Measurements from ENCODE around the gene FLVCR1. TPM values are rescaled to one million over a fixed set of nuclear protein-coding genes. Genes with fewer than 3 reads are reported as not detected.
"Not testable (repeated sequence)": the region's sequence is repeated elsewhere in the genome, so short reads cannot be mapped to it uniquely, and the experiment has no call there.

FLVCR1 gene
- total and polyA plus RNA-seq, 2 donors, result 7.3 to 8.7 TPM

- no peak for DNase-seq (ENCODE audit: low read depth in 6 of 9, low spot score in 9 of 9)
- Histone ChIP-seq H3K36me3 (ENCODE audit: control insufficient read depth in 2 of 2, insufficient read depth in 2 of 2, low read length in 1 of 2) (no peaks in the 10 kb centered on the region), H3K4me3 (ENCODE audit: low read length in 2 of 2) (no peak overlapping the region), H3K4me1 (ENCODE audit: control insufficient read depth in 2 of 2, insufficient read depth in 2 of 2, low read length in 2 of 2) (peaks cover 8 to 17% of the 10 kb centered on the region in 2 donors), H3K9me3 (ENCODE audit: control insufficient read depth in 2 of 2, insufficient read depth in 1 of 2, low read length in 1 of 2) (no peaks in the 10 kb centered on the region), H3K27me3 (ENCODE audit: control insufficient read depth in 2 of 2, insufficient read depth in 1 of 2, low read length in 1 of 2) (no peaks in the 10 kb centered on the region), H3K27ac (ENCODE audit: low read depth in 1 of 2, low read length in 1 of 2) (no peak overlapping the region)
- WGBS, result 96% methylated on average over 16 of the region's 16 CpGs
These were observed 1.3 kb upstream of the FLVCR1 start for GRCh38 chr1:212856755-212857154.

DNA sequence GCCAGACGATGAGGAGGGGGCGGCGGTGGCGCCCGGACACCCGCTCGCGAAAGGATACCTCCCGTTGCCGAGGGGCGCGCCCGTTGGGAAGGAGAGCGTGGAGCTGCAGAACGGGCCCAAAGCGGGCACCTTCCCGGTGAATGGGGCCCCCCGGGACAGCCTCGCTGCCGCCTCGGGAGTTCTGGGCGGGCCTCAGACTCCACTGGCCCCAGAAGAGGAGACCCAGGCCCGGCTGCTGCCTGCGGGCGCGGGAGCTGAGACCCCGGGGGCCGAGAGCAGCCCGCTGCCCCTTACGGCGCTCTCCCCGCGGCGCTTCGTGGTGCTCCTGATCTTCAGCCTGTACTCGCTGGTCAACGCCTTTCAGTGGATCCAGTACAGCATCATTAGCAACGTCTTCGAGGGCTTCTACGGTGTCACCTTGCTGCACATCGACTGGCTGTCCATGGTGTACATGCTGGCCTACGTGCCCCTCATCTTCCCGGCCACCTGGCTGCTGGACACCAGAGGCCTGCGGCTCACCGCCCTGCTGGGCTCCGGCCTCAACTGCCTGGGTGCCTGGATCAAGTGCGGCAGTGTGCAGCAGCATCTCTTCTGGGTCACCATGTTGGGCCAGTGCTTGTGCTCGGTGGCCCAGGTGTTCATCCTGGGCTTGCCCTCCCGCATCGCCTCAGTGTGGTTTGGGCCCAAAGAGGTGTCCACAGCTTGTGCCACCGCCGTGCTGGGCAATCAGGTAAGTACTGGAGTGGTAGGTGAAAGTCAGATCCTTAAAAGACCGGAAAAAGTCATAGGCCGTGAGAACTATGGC lies 588 bp downstream of the FLVCR1 start:
- H3K27me3 ChIP-seq (ENCODE audit: control insufficient read depth in 2 of 2, insufficient read depth in 1 of 2, low read length in 1 of 2), result no peaks in the 10 kb centered on the region
- peak in 4 of 9 donors; percentile 10 to 42 (median 14) for DNase-seq (ENCODE audit: low read depth in 6 of 9, low spot score in 9 of 9)
- H3K4me1 ChIP-seq (ENCODE audit: control insufficient read depth in 2 of 2, insufficient read depth in 2 of 2, low read length in 2 of 2), result peaks cover 8 to 17% of the 10 kb centered on the region in 2 donors
- peak overlapping the region; percentile 57 to 83 for H3K4me3 ChIP-seq (ENCODE audit: low read length in 2 of 2)
- no peaks in the 10 kb centered on the region for H3K9me3 ChIP-seq (ENCODE audit: control insufficient read depth in 2 of 2, insufficient read depth in 1 of 2, low read length in 1 of 2)
- 9% methylated on average over 54 of the region's 54 CpGs for WGBS
- H3K27ac ChIP-seq (ENCODE audit: low read depth in 1 of 2, low read length in 1 of 2), result peak overlapping the region; percentile 28 to 87
- no peaks in the 10 kb centered on the region for H3K36me3 ChIP-seq (ENCODE audit: control insufficient read depth in 2 of 2, insufficient read depth in 2 of 2, low read length in 1 of 2)

- Histone ChIP-seq H3K27ac (ENCODE audit: low read depth in 1 of 2, low read length in 1 of 2) (no peak overlapping the region), H3K36me3 (ENCODE audit: control insufficient read depth in 2 of 2, insufficient read depth in 2 of 2, low read length in 1 of 2) (peaks cover 0 to 3% of the 10 kb centered on the region in 2 donors), H3K4me1 (ENCODE audit: control insufficient read depth in 2 of 2, insufficient read depth in 2 of 2, low read length in 2 of 2) (peaks cover 8 to 17% of the 10 kb centered on the region in 2 donors), H3K4me3 (ENCODE audit: low read length in 2 of 2) (no peak overlapping the region), H3K9me3 (ENCODE audit: control insufficient read depth in 2 of 2, insufficient read depth in 1 of 2, low read length in 1 of 2) (no peaks in the 10 kb centered on the region), H3K27me3 (ENCODE audit: control insufficient read depth in 2 of 2, insufficient read depth in 1 of 2, low read length in 1 of 2) (no peaks in the 10 kb centered on the region)
- DNase-seq (ENCODE audit: low read depth in 6 of 9, low spot score in 9 of 9), result no peak
- 87% methylated on average over 5 of the region's 5 CpGs for WGBS
These were observed 2.9 kb downstream of the FLVCR1 start for GRCh38 chr1:212860713-212861581.

GRCh38 chr1:212862111-212862690 lies 4.1 kb downstream of the FLVCR1 start:
- H3K4me3 ChIP-seq (ENCODE audit: low read length in 2 of 2), result no peak overlapping the region
- no peaks in the 10 kb centered on the region for H3K27me3 ChIP-seq (ENCODE audit: control insufficient read depth in 2 of 2, insufficient read depth in 1 of 2, low read length in 1 of 2)
- DNase-seq (ENCODE audit: low read depth in 6 of 9, low spot score in 9 of 9), result no peak
- H3K4me1 ChIP-seq (ENCODE audit: control insufficient read depth in 2 of 2, insufficient read depth in 2 of 2, low read length in 2 of 2), result peaks cover 8 to 13% of the 10 kb centered on the region in 2 donors
- H3K27ac ChIP-seq (ENCODE audit: low read depth in 1 of 2, low read length in 1 of 2), result no peak overlapping the region
- H3K9me3 ChIP-seq (ENCODE audit: control insufficient read depth in 2 of 2, insufficient read depth in 1 of 2, low read length in 1 of 2), result no peaks in the 10 kb centered on the region
- 96% methylated on average over 2 of the region's 2 CpGs for WGBS
- peaks cover 0 to 3% of the 10 kb centered on the region in 2 donors for H3K36me3 ChIP-seq (ENCODE audit: control insufficient read depth in 2 of 2, insufficient read depth in 2 of 2, low read length in 1 of 2)

- not testable (repeated sequence) for H3K27me3 ChIP-seq (ENCODE audit: control insufficient read depth in 2 of 2, insufficient read depth in 1 of 2, low read length in 1 of 2); DNase-seq (ENCODE audit: low read depth in 6 of 9, low spot score in 9 of 9); H3K9me3 ChIP-seq (ENCODE audit: control insufficient read depth in 2 of 2, insufficient read depth in 1 of 2, low read length in 1 of 2); H3K4me1 ChIP-seq (ENCODE audit: control insufficient read depth in 2 of 2, insufficient read depth in 2 of 2, low read length in 2 of 2); H3K4me3 ChIP-seq (ENCODE audit: low read length in 2 of 2); H3K36me3 ChIP-seq (ENCODE audit: control insufficient read depth in 2 of 2, insufficient read depth in 2 of 2, low read length in 1 of 2); H3K27ac ChIP-seq (ENCODE audit: low read depth in 1 of 2, low read length in 1 of 2)
- 93% methylated on average over 10 of the region's 10 CpGs for WGBS
These were observed 5.3 kb downstream of the FLVCR1 start for GRCh38 chr1:212863345-212863744.

DNA sequence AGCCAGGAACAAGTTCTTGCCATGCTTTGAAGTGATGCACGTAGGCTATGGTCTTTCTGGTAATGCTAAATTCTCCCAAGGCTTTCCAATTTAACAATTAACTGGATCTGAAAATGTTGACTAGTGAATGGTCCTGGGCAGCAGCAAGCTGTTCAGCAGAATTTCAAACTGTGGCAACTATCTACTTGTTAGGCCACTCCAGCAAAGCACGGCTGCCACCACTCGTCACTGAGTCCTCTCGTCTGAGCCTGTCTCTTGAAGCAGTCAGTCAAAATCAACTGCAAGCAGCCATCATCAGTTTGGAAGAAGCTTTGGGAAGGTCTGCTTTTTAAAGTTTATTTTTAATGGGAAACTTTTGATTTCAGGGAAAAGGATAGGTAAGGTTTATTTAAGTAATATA lies 6.1 kb downstream of the FLVCR1 start:
- Histone ChIP-seq H3K27ac (ENCODE audit: low read depth in 1 of 2, low read length in 1 of 2) (no peak overlapping the region), H3K9me3 (ENCODE audit: control insufficient read depth in 2 of 2, insufficient read depth in 1 of 2, low read length in 1 of 2) (no peaks in the 10 kb centered on the region), H3K36me3 (ENCODE audit: control insufficient read depth in 2 of 2, insufficient read depth in 2 of 2, low read length in 1 of 2) (peaks cover 0 to 3% of the 10 kb centered on the region in 2 donors), H3K27me3 (ENCODE audit: control insufficient read depth in 2 of 2, insufficient read depth in 1 of 2, low read length in 1 of 2) (no peaks in the 10 kb centered on the region), H3K4me1 (ENCODE audit: control insufficient read depth in 2 of 2, insufficient read depth in 2 of 2, low read length in 2 of 2) (peaks cover 2% of the 10 kb centered on the region in 2 donors), H3K4me3 (ENCODE audit: low read length in 2 of 2) (no peak overlapping the region)
- no peak for DNase-seq (ENCODE audit: low read depth in 6 of 9, low spot score in 9 of 9)
- WGBS, result 94% methylated on average over 4 of the region's 4 CpGs

DNA sequence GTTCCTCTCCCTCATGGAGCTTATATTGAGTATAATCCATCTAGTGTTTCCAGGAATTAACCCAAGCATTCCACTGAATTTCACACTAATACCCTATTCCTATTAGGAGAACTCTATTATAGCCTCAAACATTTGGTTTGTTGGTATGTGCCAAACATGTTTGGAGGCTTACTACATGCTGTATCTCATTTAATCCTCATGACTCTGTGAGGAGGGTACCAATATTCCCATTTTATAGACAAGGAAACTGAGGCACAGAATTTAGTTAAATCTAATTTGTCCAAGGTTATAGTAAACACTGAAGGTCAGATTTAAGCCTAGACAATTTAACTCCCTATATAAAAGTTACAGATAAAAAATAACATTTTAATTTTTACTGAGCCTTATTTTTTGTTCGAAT lies 9.1 kb downstream of the FLVCR1 start:
- no peaks in the 10 kb centered on the region for H3K27me3 ChIP-seq (ENCODE audit: control insufficient read depth in 2 of 2, insufficient read depth in 1 of 2, low read length in 1 of 2)
- 35% methylated on average over 1 of the region's 1 CpG for WGBS
- DNase-seq (ENCODE audit: low read depth in 6 of 9, low spot score in 9 of 9), result no peak
- H3K36me3 ChIP-seq (ENCODE audit: control insufficient read depth in 2 of 2, insufficient read depth in 2 of 2, low read length in 1 of 2), result peaks cover 0 to 3% of the 10 kb centered on the region in 2 donors
- H3K9me3 ChIP-seq (ENCODE audit: control insufficient read depth in 2 of 2, insufficient read depth in 1 of 2, low read length in 1 of 2), result no peaks in the 10 kb centered on the region
- H3K27ac ChIP-seq (ENCODE audit: low read depth in 1 of 2, low read length in 1 of 2), result no peak overlapping the region
- H3K4me3 ChIP-seq (ENCODE audit: low read length in 2 of 2), result no peak overlapping the region
- H3K4me1 ChIP-seq (ENCODE audit: control insufficient read depth in 2 of 2, insufficient read depth in 2 of 2, low read length in 2 of 2), result no peaks in the 10 kb centered on the region

DNA sequence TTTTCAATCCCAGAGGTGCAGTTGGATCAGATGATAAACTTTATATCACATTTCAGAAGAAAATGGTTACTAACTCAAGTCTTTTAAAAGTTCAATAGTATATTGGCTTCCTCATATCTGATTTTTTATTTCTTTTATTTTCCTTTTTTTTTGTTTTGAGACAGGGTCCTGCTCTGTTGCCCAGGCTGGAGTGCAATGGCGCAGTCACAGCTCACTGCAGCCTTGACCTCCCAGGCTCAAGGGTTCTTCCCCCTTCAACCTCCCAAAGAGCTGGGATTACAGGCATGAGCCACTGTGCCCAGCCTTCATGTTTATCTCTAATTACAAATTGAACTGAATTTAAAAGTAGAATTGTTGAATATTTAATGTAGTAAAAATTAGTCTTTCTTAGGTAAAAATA lies 13.9 kb downstream of the FLVCR1 start:
- Histone ChIP-seq H3K36me3 (ENCODE audit: control insufficient read depth in 2 of 2, insufficient read depth in 2 of 2, low read length in 1 of 2) (peaks cover 0 to 3% of the 10 kb centered on the region in 2 donors), H3K27ac (ENCODE audit: low read depth in 1 of 2, low read length in 1 of 2) (no peak overlapping the region), H3K27me3 (ENCODE audit: control insufficient read depth in 2 of 2, insufficient read depth in 1 of 2, low read length in 1 of 2) (no peaks in the 10 kb centered on the region), H3K9me3 (ENCODE audit: control insufficient read depth in 2 of 2, insufficient read depth in 1 of 2, low read length in 1 of 2) (no peaks in the 10 kb centered on the region), H3K4me1 (ENCODE audit: control insufficient read depth in 2 of 2, insufficient read depth in 2 of 2, low read length in 2 of 2) (no peaks in the 10 kb centered on the region), H3K4me3 (ENCODE audit: low read length in 2 of 2) (no peak overlapping the region)
- WGBS, result 92% methylated on average over 1 of the region's 1 CpG
- no peak for DNase-seq (ENCODE audit: low read depth in 6 of 9, low spot score in 9 of 9)

- Histone ChIP-seq H3K4me3 (ENCODE audit: low read length in 2 of 2) (no peak overlapping the region), H3K27me3 (ENCODE audit: control insufficient read depth in 2 of 2, insufficient read depth in 1 of 2, low read length in 1 of 2) (no peaks in the 10 kb centered on the region), H3K4me1 (ENCODE audit: control insufficient read depth in 2 of 2, insufficient read depth in 2 of 2, low read length in 2 of 2) (no peaks in the 10 kb centered on the region), H3K36me3 (ENCODE audit: control insufficient read depth in 2 of 2, insufficient read depth in 2 of 2, low read length in 1 of 2) (peaks cover 0 to 3% of the 10 kb centered on the region in 2 donors), H3K9me3 (ENCODE audit: control insufficient read depth in 2 of 2, insufficient read depth in 1 of 2, low read length in 1 of 2) (no peaks in the 10 kb centered on the region), H3K27ac (ENCODE audit: low read depth in 1 of 2, low read length in 1 of 2) (peak overlapping the region in 1 of 2 donors; percentile 17)
- WGBS, result 93% methylated on average over 2 of the region's 2 CpGs
- no peak for DNase-seq (ENCODE audit: low read depth in 6 of 9, low spot score in 9 of 9)
These were observed 15.4 kb downstream of the FLVCR1 start for GRCh38 chr1:212873518-212873917.
